Stimulated activated CD8-positive, alpha-beta memory T cell treated with anti-CD3 and anti-CD28 coated beads, Interleukin-7, amount 100 ng/mL, for 1 hour (primary cell): ENCODE measurements around the gene NLGN1.

ENCODE experiments used
- DNase-seq, 2 donors: peaks; one replicate each; pipeline ENCODE4 v3.0.0-alpha.2; 2020; ENCODE audit warnings: low read depth in 2 of 2

The NLGN1 gene

GRCh38 chr3:173843060-173843459, 445.5 kb downstream of the NLGN1 start:
- no peak for DNase-seq

- no peak for DNase-seq
Observed at GRCh38 chr3:173846584-173846983, 449.0 kb downstream of the NLGN1 start.

GRCh38 chr3:173849489-173849888, 451.9 kb downstream of the NLGN1 start:
- no peak for DNase-seq

- no peak for DNase-seq
Observed at GRCh38 chr3:173857154-173857553, 459.6 kb downstream of the NLGN1 start.

- DNase-seq = no peak
Observed at GRCh38 chr3:173862701-173863100, 465.2 kb downstream of the NLGN1 start.

GRCh38 chr3:173863551-173863950, 466.0 kb downstream of the NLGN1 start:
- DNase-seq = no peak

- DNase-seq = no peak
Observed at GRCh38 chr3:173865900-173866498, 468.5 kb downstream of the NLGN1 start.

GRCh38 chr3:173869766-173870165, 472.2 kb downstream of the NLGN1 start:
- DNase-seq = no peak

GRCh38 chr3:173870976-173871375, 473.4 kb downstream of the NLGN1 start:
- no peak for DNase-seq

- DNase-seq = no peak
Observed at GRCh38 chr3:173875790-173876189, 478.2 kb downstream of the NLGN1 start.

GRCh38 chr3:173876476-173876875, 478.9 kb downstream of the NLGN1 start:
- DNase-seq = no peak

GRCh38 chr3:173887888-173888287, 490.3 kb downstream of the NLGN1 start:
- no peak for DNase-seq

GRCh38 chr3:173889596-173889995, 492.1 kb downstream of the NLGN1 start:
- DNase-seq = no peak

GRCh38 chr3:173890091-173890490, 492.5 kb downstream of the NLGN1 start:
- DNase-seq = no peak

- DNase-seq = no peak
Observed at GRCh38 chr3:173891272-173892100, 493.9 kb downstream of the NLGN1 start.

- DNase-seq = no peak
Observed at GRCh38 chr3:173892547-173892946, 495.0 kb downstream of the NLGN1 start.

GRCh38 chr3:173893066-173893465, 495.5 kb downstream of the NLGN1 start:
- DNase-seq = no peak

GRCh38 chr3:173893835-173894234, 496.3 kb downstream of the NLGN1 start:
- DNase-seq = no peak

GRCh38 chr3:173897631-173898030, 500.1 kb downstream of the NLGN1 start:
- no peak for DNase-seq

- no peak for DNase-seq
Observed at GRCh38 chr3:173901649-173902048, 504.1 kb downstream of the NLGN1 start.

GRCh38 chr3:173902401-173902800, 504.9 kb downstream of the NLGN1 start:
- DNase-seq = no peak

GRCh38 chr3:173902871-173903270, 505.3 kb downstream of the NLGN1 start:
- no peak for DNase-seq

- DNase-seq = no peak
Observed at GRCh38 chr3:173905381-173905780, 507.8 kb downstream of the NLGN1 start.
